Measurements from ENCODE around the gene IRS4.

- TF ChIP-seq CTCF (IDR thresholded peaks at IDR 0.05; ENCODE audit: low read depth, low read length) (no peak), EZH2phosphoT487 (IDR thresholded peaks at IDR 0.05; ENCODE audit: low read depth) (no peak)
Observed at GRCh38 chrX:108701633-108702032, 34.7 kb downstream of the IRS4 start.

Data from OCI-LY3 (cell line).